ENCODE data around the gene SAPCD1.
"Not testable (repeated sequence)": the region's sequence is repeated elsewhere in the genome, so short reads cannot be mapped to it uniquely, and the experiment has no call there.

Gene SAPCD1

DNA sequence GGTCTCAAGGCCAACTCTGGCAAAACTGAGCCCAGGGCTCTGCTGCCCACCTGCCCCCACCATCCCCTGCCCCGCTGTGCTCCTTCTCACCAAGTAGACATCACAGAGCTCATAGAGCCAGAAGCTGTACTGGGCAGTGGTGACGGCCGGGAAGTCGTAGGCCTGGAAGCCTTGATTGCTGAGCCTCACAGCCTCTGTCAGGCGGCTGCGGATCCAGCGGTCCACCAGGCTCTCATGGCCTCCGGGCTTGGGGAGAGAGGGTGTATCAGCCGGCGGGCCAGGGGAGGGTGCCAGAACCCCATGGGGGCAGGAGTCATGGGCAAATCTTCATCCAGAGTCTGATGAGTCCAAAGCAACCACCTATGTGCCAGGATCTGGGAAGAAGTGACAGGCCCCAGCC is 17.5 kb downstream of the SAPCD1 start:
- DNase-seq, result no peak

DNA sequence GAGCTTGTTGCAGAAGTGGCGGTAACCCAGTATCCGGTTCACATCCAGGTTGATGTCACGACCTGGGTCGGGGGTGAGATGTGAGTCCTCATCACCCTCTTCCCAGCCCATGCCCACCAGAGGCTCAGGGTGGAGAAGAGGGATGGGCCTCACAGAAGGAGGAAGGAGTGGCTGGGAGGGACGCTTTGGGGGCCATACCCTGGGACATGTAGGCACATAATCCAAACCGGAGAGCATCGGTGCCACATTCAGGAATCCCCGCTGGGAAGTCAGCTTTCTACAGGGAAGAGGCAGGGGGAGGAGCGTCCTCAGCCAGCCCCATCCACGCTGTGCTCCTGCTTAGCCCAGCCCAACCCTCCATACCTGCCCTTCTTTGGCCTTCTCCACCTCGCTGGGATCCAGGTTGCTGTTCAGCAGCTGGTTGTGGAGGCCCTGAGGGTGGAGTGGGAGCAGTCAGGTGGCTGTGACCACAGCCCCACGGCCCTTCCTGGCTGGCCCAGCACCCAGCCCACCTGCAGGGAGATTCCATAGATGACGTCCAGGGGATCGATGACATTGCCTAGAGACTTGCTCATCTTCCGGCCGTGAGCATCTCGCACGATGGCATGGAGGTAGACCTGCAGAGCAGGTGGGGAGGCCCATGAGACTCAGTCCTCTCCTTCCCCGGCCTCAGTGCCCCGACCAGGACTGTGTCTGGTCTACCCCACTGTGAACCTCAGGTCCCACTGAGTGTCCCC is 18.2 kb downstream of the SAPCD1 start:
- no peak for DNase-seq

DNA sequence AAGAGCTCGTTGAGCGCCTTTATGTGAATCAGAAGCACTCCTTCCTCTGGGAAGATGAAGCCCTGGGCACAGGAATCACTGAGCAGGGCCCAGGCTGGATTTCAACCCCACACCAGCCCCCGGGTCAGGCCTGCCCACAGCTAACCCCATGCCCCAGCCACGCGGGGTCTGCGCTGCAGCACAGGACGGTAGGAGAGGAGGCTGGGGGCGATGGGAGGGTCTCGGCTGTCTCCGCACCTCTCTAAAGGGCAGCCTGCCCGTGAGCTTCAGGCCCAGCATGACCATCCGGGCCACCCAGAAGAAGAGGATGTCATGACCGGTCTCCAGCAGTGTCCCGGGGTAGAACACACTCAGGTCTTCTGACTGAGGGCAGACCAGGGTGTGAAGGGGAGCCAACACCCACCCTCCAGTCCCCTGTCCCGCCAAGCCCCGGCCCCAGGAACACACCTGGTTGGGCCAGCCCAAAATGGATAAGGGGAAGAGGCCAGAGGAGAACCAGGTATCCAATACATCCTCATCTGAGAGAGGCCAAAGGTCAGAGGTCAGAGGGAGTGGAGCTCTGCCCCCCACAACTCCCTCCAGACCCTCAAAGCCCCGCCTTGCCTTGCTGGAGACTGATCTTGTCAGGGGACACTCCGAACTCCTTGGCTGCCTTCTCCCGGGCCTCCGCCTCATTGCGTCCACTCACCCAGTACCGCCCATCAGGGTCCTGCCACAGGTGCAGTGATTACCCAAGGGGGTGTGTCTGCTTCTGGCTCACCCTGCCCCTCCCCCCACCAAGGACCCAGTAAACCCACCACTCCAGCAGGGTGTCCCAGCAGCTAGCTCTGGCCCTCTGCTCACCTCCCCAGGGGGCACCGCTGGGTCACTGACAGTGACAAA is 19.0 kb downstream of the SAPCD1 start:
- DNase-seq, result no peak

DNA sequence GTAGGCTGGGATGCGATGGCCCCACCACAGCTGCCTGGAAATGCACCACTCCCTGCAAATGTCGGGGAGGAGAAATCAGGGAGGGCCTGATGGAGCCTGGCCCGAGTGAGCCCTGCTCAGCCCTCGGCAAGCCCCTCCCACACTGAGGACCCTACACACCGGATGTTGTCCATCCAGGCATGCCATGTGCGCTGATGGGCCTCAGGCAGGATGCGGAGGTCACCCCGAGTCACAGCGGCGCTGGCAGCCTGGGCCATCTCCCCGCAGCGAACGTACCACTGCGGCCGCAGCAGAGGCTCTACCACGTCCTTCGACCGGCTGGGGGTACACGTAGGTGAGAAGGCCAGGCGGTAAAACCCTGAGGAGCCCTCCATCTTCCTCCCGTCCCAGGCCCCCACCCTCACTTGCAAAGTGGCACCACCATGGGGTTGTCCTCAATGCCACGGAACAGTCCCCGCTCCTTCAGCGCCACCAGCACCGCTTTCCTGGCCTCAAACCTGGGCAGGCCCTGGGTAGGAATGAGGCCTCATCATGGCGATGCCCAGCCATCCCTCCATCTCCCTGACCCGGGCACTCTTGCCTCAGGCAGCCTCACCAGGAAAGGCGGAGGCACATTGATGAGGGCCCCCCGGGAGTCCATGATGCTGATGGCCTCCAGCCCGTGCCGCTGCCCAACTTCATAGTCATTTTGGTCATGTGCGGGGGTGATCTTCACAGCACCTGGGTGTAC is 19.8 kb downstream of the SAPCD1 start:
- no peak for DNase-seq

DNA sequence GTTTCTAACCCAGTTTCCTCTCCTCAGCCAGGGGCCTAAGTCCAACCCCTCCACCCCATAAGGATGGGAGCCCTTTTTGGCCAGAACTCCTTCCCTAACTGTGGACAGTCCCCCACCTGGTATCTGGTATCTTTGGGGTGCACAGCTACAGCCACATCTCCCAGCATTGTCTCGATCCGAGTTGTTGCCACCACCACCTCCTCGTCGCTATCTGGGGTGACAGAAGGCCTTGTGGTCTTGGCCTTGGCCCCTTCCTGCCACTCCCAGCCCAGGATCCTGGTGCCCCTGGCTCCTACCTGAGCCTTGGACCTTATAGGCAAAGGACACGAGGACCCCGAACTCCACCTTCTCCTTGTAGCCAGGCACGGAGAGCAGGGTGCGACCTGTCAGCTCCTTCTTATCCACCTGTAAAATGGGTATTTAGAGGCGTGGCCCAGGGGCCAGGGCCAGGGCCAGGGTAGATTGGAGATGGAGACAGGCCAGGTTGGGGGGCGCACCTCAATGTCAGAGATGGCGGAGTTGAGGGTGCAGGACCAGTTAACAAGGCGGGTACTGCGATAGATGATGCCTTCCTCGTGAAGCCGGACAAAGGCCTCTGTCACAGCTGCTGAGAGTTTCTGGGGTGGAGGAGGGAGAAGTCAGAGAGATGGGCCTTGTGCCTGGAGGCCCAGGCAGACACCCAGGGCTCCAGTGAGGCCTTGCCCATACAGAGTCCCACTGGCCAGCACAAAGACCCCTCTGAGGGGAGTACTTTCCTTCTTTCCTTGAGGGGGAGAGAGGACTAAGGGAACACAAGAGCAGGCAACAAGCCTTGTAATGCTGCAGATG is 21.9 kb downstream of the SAPCD1 start:
- no peak for DNase-seq

DNA sequence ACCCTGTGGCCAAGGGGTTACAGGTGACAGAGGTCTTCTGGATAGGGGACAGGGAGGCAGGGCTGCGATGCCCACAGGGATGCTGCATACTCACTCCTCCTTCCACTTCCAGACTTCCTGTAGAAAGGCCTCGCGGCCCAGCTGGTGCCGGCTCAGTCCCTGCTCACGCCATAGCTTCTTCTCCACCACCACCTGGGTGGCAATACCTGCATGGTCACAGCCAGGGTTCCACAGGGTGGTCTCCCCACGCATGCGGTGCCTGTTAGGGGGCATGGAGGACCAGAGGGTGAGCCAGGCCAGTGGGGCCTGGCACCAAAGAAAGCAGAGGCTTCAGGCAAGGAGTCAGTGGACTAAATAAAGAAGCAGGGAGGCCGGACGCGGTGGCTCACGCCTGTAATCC is 23.0 kb downstream of the SAPCD1 start:
- no peak for DNase-seq

DNA sequence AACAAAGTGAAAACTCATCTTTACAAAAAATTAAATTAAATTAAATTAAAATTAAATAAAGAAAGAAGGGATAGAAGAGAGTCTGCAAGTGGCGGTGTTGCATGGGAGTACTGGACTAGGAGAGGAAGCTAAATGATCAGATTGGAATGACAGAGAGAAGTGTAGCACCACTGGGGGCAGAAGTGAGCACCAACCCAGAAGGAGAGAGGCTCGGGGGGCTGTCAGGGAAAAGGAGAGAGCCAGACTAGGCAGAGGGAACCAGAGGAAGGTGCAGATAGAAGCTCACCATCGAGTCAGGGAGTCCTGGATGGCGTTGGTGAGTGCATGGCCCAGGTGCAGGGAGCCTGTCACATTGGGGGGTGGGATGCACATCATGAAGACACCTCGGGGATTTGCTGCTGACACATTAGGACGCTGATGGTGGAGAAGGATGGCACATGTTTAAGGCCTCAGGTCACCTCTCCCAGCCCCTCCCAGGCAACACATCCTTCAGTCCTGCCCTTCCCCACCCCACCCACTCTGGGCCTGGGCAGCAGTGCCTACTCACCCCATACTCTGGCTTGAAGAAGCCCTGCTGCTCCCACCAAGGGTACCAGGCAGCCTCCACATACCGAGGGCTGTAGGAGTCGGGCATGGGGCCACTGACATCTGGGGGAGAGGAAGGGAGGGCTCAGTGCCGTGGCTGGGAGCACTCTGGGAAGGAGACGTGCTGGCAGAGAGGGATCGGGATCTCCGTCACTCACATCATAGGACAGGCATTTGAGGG is 29.1 kb downstream of the SAPCD1 start:
- no peak for DNase-seq

DNA sequence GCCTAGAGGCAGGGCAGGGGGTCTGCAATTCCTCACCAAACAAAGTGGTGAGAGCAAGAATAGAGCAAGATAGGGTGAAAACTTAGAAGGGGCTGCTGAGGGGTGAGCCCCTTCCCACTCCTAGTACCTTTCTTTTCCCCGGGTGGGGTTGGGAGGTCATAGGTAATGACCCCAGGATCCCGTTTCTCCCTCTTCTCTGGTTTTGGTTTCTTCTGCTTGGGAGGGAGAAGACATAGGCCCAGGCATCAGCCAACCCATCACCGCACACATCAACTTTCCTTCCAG is 29.6 kb downstream of the SAPCD1 start:
- DNase-seq, result no peak

DNA sequence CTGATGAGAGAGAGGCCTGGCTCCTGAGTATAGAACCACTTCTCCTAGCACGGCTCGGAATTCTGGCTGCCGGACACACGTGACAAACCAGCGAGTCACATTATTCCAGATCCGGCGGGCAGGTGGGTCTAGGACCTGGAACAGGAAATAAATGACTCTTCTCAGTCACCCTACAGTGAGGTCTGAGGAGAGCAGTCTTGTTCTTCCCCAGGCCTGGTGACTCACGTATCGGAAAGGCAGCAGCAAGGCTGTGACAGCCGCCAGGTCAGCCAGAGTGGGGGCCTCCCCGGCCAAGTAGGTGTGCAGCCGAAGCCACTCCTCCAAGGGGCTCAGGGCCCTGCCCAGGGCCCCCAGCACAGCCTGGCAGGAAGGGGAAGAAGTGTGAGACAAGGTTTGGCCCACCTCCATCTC is 30.3 kb downstream of the SAPCD1 start:
- no peak for DNase-seq

DNA sequence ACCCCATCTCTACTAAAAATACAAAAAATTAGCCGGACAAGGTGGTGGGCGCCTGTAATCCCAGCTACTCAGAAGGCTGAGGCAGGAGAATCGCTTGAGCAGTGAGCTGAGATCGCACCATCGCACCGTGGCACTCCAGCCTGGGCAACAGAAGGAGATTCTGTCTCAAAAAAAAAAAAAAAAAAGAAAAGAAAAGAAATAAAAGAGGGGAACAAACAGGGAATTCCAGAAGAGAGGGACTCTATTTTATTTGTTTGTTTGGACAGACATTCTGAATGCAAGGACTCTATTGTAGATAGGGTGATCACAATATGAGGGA is 31.4 kb downstream of the SAPCD1 start:
- DNase-seq, result not testable (repeated sequence)

DNA sequence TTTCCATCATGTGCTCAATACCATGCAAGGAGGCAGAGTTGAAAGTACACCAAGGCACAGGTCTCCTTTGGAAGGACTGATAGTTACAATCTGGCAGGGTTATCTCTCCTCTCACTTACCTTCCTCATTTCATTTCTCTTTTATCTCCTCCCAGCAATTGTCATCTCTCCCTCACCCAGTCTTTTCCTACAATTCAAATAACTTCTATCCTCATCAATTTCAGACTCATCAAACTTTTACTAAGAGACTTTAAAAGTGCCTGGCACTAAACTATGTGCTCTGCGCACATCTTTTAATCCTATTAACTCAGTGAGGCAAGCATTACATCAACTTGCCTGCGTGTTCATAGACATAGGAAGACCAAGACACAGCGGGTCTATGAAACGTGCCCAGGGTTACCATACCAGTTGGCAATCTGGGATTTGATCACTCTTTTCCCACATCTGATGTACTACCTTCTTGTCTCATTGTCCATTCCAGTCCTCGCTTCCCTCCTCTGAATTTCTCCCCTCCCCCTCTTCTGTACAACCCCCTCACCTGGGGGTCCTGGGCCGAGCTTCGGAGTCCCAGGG is 31.9 kb downstream of the SAPCD1 start:
- DNase-seq, result no peak

DNA sequence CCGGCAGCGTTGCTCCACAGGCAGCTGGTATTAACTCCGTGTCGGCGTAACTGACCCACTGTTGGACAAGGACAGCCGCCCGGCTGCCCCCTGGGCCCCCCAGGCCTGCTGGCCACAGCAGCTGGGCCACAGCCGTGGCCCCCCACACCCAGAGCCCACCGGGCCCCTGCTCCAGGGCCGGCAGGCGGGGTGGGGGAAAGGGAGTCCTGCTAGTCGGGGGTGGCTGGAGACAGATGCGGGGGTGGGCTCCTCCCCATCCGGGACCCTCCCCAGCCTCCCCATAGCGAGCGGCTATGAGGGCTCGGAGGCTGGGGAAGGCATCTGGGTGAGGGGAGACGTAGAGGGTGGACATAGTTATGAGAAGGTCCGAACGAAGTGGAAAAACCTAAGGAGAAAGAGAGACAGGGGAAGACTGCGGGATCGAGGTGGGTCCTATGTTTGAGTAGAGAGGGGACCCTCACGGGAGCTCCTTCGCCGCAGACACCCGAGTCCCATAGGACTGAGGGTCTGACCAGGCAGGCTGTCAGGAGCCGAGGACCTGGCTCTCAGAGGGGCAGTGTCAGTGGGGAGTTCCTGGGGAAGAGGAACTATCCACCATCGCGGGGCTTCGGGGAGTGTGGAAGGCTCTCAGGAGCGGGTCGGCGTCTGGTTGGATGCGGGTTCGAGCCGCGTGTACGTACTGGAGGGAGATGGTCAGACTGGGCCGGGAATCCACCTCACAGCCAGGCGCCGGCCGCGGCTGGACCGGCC is 32.6 kb downstream of the SAPCD1 start:
- DNase-seq, result no peak

DNA sequence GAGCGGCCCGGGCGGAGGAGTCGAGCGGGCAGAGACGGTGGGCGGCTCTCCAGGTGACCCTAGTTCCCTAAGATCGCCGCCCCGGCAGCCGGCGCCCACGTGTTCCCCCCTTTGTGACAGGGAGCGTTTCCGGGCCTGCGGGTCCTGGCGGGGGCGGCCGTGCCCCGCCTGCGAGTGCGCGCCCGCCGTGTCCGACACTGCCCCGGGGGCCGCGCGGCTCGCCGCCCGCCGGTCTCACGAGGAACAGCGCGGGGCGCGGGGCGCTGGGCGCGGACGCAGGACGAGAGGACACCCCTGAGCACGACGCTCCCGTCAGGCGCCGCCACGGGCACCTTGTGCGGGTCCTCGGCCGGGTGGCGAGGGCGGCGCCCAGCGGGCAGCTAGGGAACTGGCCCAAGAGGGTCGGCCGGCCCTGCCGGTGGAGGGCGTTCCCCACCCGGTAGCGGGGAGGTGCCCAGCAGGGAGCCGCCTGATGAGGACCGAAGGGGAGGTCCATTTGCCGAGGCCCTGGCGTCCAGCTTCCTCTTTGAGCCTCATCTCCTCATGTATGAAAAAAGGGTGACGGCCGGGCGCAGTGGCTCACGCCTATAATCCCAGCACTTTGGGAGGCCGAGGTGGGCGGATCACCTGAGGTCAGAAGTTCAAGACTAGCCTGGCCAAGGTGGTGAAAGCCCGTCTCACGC is 33.3 kb downstream of the SAPCD1 start, which contains the start of gene VARS1:
TSS of gene VARS1 (minus strand) at position 137 of the 683 bp plus-strand sequence. CDS start 535 bp downstream, outside the sequence.
- DNase-seq, result peak; percentile 66

DNA sequence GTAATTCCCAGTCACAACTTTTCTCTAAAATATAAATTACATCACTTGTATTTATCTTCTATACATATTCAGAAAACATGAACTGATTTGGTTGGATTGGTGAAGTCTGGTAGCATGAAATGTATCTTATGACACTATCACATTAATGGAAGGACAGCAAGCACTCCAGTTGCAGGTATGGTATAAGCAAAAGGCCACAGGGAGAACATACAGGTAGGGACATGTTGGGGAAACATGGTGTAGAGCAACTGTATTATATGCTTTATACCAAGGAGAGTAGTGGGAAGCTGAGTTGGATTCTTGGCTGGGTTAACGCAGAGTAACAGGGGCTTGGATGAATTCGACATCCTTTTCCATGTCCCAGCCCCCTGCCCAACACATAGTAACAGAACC is 34.5 kb downstream of the SAPCD1 start:
- DNase-seq, result no peak

DNA sequence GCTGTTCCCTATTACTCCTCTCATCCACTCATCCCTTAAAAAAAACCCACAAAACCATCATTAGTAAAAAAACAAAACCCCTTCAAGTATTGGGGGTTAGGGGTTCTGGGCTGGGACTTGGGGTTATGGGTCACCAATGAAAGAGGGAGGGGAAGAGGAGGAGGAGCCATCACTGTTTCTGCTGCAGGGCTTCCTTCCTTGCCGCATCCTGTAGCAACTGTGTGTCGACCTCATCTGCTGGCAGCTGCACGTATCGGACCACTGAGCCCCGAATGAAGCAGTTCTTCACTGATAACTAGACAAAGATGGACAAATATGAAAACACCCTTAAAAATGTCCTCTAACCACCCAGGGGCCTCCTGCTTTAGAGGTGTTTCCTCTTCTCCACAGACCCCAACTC is 35.1 kb downstream of the SAPCD1 start:
- DNase-seq, result no peak

DNA sequence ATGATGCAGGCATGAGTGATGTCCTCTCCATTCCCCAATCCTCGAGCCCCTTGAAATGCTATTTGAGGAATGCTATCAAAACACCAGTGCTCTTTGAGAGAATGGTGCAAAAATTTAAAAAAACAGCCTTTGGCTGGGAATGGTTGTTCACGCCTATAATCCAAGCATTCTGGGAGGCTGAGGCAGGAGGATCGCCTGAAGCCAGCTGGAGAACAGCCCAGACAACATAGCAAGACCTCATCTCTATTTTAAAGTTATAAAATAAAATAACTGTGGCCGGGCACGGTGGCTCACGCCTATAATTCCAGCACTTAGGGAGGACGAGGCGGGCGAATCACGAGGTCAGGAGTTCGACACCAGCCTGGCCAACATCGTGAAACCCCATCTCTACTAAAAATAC is 37.3 kb downstream of the SAPCD1 start:
- no peak for DNase-seq

DNA sequence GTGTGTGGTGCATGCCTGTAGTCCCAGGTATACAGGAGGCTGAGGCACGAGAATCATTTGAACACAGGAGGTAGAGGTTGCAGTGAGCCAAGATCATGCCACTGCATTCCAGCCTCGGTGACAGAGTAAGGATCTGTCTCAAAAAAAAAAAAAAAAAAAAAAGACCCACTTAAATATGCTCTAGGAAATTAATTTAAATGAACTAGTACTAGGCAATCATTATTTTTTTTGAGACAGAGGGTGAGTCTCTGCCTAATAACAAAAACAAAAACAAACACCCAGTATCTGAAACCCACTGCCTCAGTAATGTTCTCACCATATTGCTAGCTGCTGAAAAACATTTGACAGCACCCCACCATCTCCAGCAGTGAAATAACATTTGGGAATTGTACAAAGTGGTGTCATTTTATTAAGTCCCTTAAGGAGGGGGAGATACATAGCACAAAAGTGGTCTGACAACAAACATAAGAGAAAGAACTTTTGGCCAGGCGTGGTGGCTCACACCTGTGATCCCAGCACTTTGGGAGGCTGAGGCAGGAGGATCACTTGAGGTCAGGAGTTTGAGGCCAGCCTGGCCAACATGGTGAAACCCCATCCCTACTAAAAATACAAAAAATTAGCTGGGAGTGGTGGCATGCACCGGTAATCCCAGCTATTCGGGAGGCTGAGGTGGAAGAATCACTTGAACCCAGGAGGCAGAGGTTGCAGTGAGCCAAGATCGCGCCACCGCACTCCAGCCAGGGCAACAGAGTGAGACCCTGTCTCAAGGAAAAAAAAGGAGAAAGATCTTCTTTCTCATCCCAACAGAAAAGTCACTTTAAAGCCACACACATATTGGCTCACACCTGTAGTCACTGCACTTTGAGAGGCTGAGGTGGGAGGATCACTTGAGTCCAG is 38.8 kb downstream of the SAPCD1 start:
- not testable (repeated sequence) for DNase-seq

DNA sequence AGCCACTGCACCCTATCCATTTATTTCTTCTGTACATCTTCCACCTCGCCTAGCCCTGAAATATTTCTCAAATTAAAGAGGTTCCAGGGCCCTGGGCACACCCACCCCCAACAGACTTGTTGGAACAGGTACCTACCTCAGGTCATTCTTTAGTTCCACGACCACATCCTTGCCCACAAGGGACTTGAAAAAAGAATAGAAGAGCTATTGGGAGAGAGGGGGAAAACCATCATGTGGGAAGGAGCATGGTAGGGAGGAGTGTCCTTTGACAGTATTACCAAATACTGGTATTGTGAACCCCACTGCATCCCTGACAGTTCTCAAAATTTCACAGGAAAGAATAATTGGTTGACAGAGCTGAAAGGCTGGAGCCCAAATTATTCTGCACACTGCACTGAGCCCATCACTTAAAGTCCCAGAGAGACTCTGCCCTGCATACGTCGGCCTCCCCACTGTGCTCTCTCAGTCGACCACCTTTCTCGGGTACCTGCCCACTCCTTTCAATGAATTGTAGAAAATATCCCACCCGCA is 43.5 kb downstream of the SAPCD1 start:
- DNase-seq, result no peak
